IPS-18a (cell line): ENCODE results near the gene TBC1D2B.

Experiments
- H3K27ac ChIP-seq: one replicate; pipeline ENCODE4 v1.5.1; 2013; ENCODE audit warnings: low read length
- H3K27me3 ChIP-seq: one replicate; pipeline ENCODE4 v1.6.1; 2013; ENCODE audit warnings: mild to moderate bottlenecking, low read length; ENCODE audit not compliant: control insufficient read depth, insufficient read depth
- H3K36me3 ChIP-seq: one replicate; pipeline ENCODE4 v1.6.1; 2013; ENCODE audit warnings: low read depth, low read length; ENCODE audit not compliant: control insufficient read depth
- H3K4me1 ChIP-seq: one replicate; pipeline ENCODE4 v1.6.1; 2013; ENCODE audit warnings: low read depth, low read length; ENCODE audit not compliant: control insufficient read depth
- H3K4me3 ChIP-seq: one replicate; pipeline ENCODE4 v1.5.1; 2013; ENCODE audit warnings: low read length
- H3K9ac ChIP-seq: one replicate; pipeline ENCODE4 v1.6.1; 2013; ENCODE audit warnings: mild to moderate bottlenecking, low read length, moderate library complexity
- H3K9me3 ChIP-seq: one replicate; pipeline ENCODE4 v1.6.1; 2013; ENCODE audit warnings: low read depth, low read length; ENCODE audit not compliant: control insufficient read depth

TBC1D2B gene

GRCh38 chr15:78079298-78080087, 2.0 kb upstream of the TBC1D2B start:
- Histone ChIP-seq H3K27ac (no peak overlapping the region), H3K9me3 (no peaks in the 10 kb centered on the region), H3K9ac (no peak overlapping the region), H3K27me3 (no peaks in the 10 kb centered on the region), H3K4me1 (no peaks in the 10 kb centered on the region), H3K36me3 (no peaks in the 10 kb centered on the region), H3K4me3 (no peak overlapping the region)

GRCh38 chr15:78077871-78078210, 330 bp upstream of the TBC1D2B start:
- Histone ChIP-seq H3K4me1 (no peaks in the 10 kb centered on the region), H3K4me3 (peak overlapping the region; percentile 61), H3K9me3 (no peaks in the 10 kb centered on the region), H3K27ac (no peak overlapping the region), H3K27me3 (no peaks in the 10 kb centered on the region), H3K9ac (no peak overlapping the region), H3K36me3 (no peaks in the 10 kb centered on the region)

GRCh38 chr15:78076231-78077052, 1.1 kb downstream of the TBC1D2B start:
- peak overlapping the region; percentile 57 for H3K9ac ChIP-seq
- no peaks in the 10 kb centered on the region for H3K9me3 ChIP-seq
- H3K27ac ChIP-seq: no peak overlapping the region
- H3K36me3 ChIP-seq: no peaks in the 10 kb centered on the region
- H3K4me1 ChIP-seq: peaks cover 7% of the 10 kb centered on the region
- peak overlapping the region; percentile 76 for H3K4me3 ChIP-seq
- no peaks in the 10 kb centered on the region for H3K27me3 ChIP-seq

GRCh38 chr15:78075490-78076230, 1.9 kb downstream of the TBC1D2B start:
- Histone ChIP-seq H3K36me3 (no peaks in the 10 kb centered on the region), H3K27me3 (no peaks in the 10 kb centered on the region), H3K4me3 (no peak overlapping the region), H3K4me1 (peaks cover 8% of the 10 kb centered on the region), H3K9ac (no peak overlapping the region), H3K9me3 (no peaks in the 10 kb centered on the region), H3K27ac (no peak overlapping the region)

- Histone ChIP-seq H3K27ac (no peak overlapping the region), H3K36me3 (no peaks in the 10 kb centered on the region), H3K9me3 (no peaks in the 10 kb centered on the region), H3K4me3 (no peak overlapping the region), H3K4me1 (peaks cover 27% of the 10 kb centered on the region), H3K27me3 (no peaks in the 10 kb centered on the region), H3K9ac (no peak overlapping the region)
Observed at GRCh38 chr15:78073046-78073787, 4.3 kb downstream of the TBC1D2B start.

GRCh38 chr15:78072080-78072892, 5.2 kb downstream of the TBC1D2B start:
- no peak overlapping the region for H3K27ac ChIP-seq

GRCh38 chr15:78071383-78071782, 6.1 kb downstream of the TBC1D2B start:
- Histone ChIP-seq H3K4me1 (peaks cover 45% of the 10 kb centered on the region), H3K27me3 (no peaks in the 10 kb centered on the region), H3K9ac (no peak overlapping the region), H3K27ac (no peak overlapping the region), H3K4me3 (no peak overlapping the region), H3K9me3 (no peaks in the 10 kb centered on the region), H3K36me3 (no peaks in the 10 kb centered on the region)

More at GRCh38 chr15:78072080-78072892, 5.2 kb downstream of the TBC1D2B start:
- Histone ChIP-seq H3K4me1 (peaks cover 36% of the 10 kb centered on the region), H3K4me3 (no peak overlapping the region), H3K27me3 (no peaks in the 10 kb centered on the region), H3K9ac (no peak overlapping the region), H3K9me3 (no peaks in the 10 kb centered on the region), H3K36me3 (no peaks in the 10 kb centered on the region)

GRCh38 chr15:78070049-78070700, 7.3 kb downstream of the TBC1D2B start:
- Histone ChIP-seq H3K9ac (no peak overlapping the region), H3K36me3 (no peaks in the 10 kb centered on the region), H3K4me3 (no peak overlapping the region), H3K27ac (no peak overlapping the region), H3K9me3 (no peaks in the 10 kb centered on the region), H3K27me3 (no peaks in the 10 kb centered on the region), H3K4me1 (peaks cover 54% of the 10 kb centered on the region)

- Histone ChIP-seq H3K27ac (no peak overlapping the region), H3K4me1 (peaks cover 54% of the 10 kb centered on the region), H3K9me3 (no peaks in the 10 kb centered on the region), H3K9ac (no peak overlapping the region), H3K27me3 (no peaks in the 10 kb centered on the region), H3K36me3 (no peaks in the 10 kb centered on the region), H3K4me3 (no peak overlapping the region)
Observed at GRCh38 chr15:78069462-78070029, 8.0 kb downstream of the TBC1D2B start.

GRCh38 chr15:78069052-78069414, 8.5 kb downstream of the TBC1D2B start:
- Histone ChIP-seq H3K4me3 (no peak overlapping the region), H3K9me3 (no peaks in the 10 kb centered on the region), H3K4me1 (peaks cover 54% of the 10 kb centered on the region), H3K9ac (no peak overlapping the region), H3K27me3 (no peaks in the 10 kb centered on the region), H3K36me3 (no peaks in the 10 kb centered on the region), H3K27ac (no peak overlapping the region)
